GM12891 (cell line): ENCODE measurements around the gene COL1A1.

Source experiments
- POLR2A ChIP-seq: IDR thresholded peaks from 2 replicates; pipeline ENCODE4 v1.6.1; 2011; ENCODE audit warnings: low read depth, low read length, control low read depth
- POLR2AphosphoS5 ChIP-seq: IDR thresholded peaks from 2 replicates; pipeline ENCODE4 v1.6.1; 2011; ENCODE audit warnings: low read depth, low read length, control low read depth
- TAF1 ChIP-seq: IDR thresholded peaks from 2 replicates; pipeline ENCODE4 v1.6.1; 2011; ENCODE audit warnings: low read depth, low read length, control low read depth

DNA sequence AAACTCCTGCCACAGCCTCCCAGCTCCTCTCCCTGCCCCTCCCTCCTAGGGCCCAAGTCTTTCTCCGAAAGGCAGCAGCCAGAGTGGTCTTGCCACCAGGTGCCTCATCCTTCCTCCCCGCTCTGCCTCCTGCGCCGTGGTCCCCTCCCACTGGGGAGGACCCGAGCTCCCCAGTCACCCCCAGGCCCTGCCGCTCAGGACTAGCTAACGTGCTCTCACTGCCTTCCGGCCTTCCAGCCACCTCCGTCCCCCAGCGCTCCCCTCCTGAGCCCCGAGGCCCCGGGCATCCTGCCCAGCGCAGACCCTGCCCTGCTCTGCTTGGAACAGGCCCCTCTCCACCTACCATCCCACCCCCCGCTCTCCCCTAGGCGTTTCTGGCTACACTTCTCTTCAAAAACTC, 19.4 kb upstream of the COL1A1 start:
- TF ChIP-seq TAF1 (no peak), POLR2AphosphoS5 (no peak), POLR2A (no peak)
